Epithelial cell of alveolus of lung (primary cell): ENCODE results near the gene HMGXB4. TPM values are rescaled to one million over a fixed set of nuclear protein-coding genes. Genes with fewer than 3 reads are reported as not detected.

Experiments used
- total RNA-seq: library from RNA; depleted of rRNA; stranded (reverse); fragments of >200 nt; gene quantifications from 2 replicates; pipeline ENCODE4 v1.2.1, GENCODE V29; 2015

The HMGXB4 gene, protein sequence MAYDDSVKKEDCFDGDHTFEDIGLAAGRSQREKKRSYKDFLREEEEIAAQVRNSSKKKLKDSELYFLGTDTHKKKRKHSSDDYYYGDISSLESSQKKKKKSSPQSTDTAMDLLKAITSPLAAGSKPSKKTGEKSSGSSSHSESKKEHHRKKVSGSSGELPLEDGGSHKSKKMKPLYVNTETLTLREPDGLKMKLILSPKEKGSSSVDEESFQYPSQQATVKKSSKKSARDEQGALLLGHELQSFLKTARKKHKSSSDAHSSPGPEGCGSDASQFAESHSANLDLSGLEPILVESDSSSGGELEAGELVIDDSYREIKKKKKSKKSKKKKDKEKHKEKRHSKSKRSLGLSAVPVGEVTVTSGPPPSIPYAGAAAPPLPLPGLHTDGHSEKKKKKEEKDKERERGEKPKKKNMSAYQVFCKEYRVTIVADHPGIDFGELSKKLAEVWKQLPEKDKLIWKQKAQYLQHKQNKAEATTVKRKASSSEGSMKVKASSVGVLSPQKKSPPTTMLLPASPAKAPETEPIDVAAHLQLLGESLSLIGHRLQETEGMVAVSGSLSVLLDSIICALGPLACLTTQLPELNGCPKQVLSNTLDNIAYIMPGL
- 15.4 and 23.8 TPM in 2 replicates for total RNA-seq

DNA sequence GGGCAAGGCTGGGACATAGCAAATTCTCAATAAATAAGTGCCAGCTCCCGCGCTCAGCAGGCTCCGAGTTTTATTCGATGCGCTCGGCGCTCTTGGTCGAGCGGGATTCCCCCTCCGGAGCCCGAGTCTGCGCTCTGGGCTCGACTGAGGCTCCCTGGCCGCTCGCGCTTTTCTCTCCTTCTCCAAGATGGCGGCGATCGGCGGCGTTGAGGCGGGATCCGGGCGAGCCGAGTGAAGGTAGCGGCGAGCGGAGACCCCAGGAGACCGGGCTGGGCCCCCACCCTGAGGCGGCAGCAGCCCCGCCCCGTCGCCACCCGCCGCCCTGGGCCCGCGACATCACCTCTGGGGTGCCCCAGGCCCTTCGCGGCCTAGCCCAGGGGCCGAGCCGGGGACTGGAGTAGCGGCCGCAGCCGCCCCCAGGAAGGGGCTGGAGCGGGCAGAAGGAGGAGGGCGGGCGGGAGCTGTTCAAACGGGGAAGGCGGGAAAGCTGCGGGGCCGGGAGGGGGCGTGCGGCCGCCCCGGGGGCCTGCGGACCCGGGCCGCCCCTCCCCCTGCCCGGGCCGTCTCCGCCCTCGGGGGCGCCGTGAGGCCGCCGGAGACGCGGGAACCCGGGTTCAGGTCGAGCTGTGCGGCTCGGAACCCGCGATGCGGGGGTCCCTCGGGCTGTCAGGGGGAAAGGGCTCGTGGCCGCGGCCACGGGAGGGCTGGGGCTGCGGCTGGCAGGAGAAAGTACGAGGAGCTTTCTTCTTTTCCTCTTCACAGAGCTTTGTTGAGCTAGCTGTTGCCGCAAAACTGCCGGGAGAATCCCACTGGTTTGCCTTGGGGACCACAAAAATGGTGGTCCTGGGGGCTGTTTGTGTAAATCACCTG is at the start of gene HMGXB4:
TSS of gene HMGXB4 (plus strand) at position 173 of the 870 bp plus-strand sequence. CDS start 4,898 bp downstream, outside the sequence.

DNA sequence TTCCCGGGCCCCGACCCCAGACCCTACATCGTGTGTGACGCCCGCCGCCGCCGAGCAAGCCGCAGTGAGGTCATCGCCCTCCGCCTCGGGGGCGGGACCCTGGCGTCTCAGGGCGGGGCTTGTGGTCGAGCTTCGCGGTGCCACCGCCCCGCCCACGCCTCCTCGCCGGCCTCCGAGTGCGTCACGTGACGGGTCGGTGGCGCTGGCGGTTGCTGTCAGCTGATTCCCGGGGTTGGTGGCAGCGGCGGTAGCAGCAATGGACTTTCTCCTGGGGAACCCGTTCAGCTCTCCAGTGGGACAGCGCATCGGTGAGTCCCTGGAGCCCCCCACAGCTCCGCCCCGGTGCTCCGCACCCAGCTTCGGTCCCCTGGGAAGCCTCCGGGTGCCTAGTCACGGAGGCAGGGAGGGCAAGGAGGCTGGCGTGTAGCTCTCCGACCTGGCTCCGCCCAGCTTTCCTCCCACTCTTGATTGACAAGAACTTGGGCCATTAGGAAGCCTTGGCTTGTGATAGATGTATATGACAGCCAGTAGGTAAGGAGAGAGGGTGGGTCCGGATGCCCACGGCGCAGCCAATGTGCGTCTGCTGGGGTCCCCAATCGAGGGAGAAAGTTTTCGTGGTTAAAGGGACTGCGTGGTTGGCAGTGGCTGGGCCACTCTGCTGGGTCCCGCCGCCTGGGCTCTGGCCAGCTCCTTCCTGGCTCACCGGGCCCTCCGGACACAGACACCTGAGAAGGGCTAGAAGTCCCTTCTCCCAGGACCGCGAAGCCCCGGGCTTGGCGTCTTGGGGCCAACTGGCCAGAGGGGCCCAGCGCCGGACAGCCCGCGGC is 42.6 kb downstream of the HMGXB4 start, which contains the start of gene TOM1:
TSS of gene TOM1 (plus strand) at position 222 of the 827 bp plus-strand sequence. CDS start at position 257, 35 bp downstream.

Other genes starting within 250 kb of the HMGXB4 start
- not detected in 2 replicates for gene ISX, start 191.3 kb upstream of the HMGXB4 start, total RNA-seq
- gene TOM1, start 42.4 kb downstream of the HMGXB4 start, total RNA-seq, result 37.0 and 91.6 TPM in 2 replicates
- 7.6 and 28.7 TPM in 2 replicates for gene HMOX1, start 123.6 kb downstream of the HMGXB4 start, total RNA-seq
- gene MCM5, start 142.6 kb downstream of the HMGXB4 start, total RNA-seq, result 29.9 and 67.6 TPM in 2 replicates